Measurements from ENCODE around the gene CDH4.

CDH4 gene

GRCh38 chr20:61355585-61355984 lies 103.5 kb downstream of the CDH4 start:
- DNase-seq (ENCODE audit: low read depth in 2 of 2), result no peak
- TF ChIP-seq, protein P1, sequence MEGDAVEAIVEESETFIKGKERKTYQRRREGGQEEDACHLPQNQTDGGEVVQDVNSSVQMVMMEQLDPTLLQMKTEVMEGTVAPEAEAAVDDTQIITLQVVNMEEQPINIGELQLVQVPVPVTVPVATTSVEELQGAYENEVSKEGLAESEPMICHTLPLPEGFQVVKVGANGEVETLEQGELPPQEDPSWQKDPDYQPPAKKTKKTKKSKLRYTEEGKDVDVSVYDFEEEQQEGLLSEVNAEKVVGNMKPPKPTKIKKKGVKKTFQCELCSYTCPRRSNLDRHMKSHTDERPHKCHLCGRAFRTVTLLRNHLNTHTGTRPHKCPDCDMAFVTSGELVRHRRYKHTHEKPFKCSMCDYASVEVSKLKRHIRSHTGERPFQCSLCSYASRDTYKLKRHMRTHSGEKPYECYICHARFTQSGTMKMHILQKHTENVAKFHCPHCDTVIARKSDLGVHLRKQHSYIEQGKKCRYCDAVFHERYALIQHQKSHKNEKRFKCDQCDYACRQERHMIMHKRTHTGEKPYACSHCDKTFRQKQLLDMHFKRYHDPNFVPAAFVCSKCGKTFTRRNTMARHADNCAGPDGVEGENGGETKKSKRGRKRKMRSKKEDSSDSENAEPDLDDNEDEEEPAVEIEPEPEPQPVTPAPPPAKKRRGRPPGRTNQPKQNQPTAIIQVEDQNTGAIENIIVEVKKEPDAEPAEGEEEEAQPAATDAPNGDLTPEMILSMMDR (IDR thresholded peaks at IDR 0.05; ENCODE audit: low read depth, low read length), result no peak
- H3K4me3 ChIP-seq (replicated peaks in 1 of 2; ENCODE audit: low read depth in 2 of 2, low read length in 2 of 2), result no peak overlapping the region

GRCh38 chr20:61356196-61356595 lies 104.1 kb downstream of the CDH4 start:
- TF ChIP-seq, protein P1 (IDR thresholded peaks at IDR 0.05; ENCODE audit: low read depth, low read length), result no peak
- H3K4me3 ChIP-seq (replicated peaks in 1 of 2; ENCODE audit: low read depth in 2 of 2, low read length in 2 of 2), result no peak overlapping the region
- DNase-seq (ENCODE audit: low read depth in 2 of 2), result no peak

DNA sequence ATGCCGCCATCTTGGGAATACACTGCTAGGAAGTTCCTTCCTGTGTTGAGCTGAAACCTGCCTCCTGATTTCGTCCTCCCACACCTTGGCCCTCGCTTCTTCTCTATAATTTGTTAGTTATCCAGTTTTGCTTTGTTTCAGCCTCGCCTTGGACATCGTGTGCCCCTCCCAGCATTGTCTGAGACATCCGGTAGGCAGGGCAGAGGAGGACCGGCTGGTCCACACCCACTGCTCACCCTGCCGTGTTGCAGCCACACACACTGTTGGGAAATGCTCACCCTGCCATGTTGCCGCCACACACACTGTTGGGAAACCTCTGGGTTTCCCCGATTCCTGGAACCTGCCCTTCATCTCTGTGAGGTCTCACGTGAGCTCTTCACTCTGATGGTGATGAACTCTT lies 105.1 kb downstream of the CDH4 start:
- TF ChIP-seq, protein P1 (IDR thresholded peaks at IDR 0.05; ENCODE audit: low read depth, low read length), result no peak
- DNase-seq (ENCODE audit: low read depth in 2 of 2), result no peak
- H3K4me3 ChIP-seq (replicated peaks in 1 of 2; ENCODE audit: low read depth in 2 of 2, low read length in 2 of 2), result no peak overlapping the region

GRCh38 chr20:61359254-61359653 lies 107.2 kb downstream of the CDH4 start:
- TF ChIP-seq, protein P1 (IDR thresholded peaks at IDR 0.05; ENCODE audit: low read depth, low read length), result no peak
- H3K4me3 ChIP-seq (replicated peaks in 1 of 2; ENCODE audit: low read depth in 2 of 2, low read length in 2 of 2), result no peak overlapping the region
- DNase-seq (ENCODE audit: low read depth in 2 of 2), result no peak

DNA sequence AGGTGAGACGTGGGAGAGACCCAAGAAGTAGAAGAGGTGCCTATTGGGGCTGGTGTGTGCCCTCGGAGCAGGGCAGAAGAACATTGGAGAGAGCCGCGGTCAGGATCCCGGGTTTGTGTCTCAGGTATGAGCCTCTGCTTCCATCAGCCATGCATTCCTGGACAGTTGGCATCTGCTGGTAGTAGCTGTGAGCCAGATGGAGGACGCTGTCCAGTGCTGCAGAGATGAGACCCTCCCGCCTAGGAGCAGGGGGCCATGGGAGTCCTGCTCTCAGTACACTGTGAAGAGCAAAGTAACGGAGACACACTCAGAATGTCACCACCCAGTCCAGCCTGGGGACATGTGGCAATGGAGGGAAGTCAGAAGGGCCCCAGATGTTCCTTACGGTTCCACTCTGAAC lies 108.2 kb downstream of the CDH4 start:
- H3K4me3 ChIP-seq (replicated peaks in 1 of 2; ENCODE audit: low read depth in 2 of 2, low read length in 2 of 2), result no peak overlapping the region
- TF ChIP-seq, protein P1 (IDR thresholded peaks at IDR 0.05; ENCODE audit: low read depth, low read length), result no peak

DNA sequence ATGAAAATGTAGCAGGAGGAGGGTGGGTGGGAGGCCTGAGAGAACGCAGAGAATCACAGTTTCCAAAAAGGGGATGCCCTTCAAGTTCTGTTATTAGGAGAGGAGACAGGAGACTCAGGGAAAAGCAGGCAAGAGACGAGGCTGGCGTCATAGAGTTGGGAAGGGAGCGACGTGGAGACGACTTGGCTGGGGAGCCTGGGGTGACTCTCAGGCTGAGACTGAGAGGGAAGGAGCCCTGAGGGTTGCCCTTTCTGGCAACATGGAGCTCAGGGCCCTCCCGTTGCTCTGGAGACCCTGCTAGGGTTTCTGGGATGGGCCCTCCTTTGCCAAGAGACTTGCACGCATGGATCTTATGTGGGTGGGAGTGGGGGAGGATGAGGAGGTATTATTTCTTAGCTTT lies 108.9 kb downstream of the CDH4 start:
- H3K4me3 ChIP-seq (replicated peaks in 1 of 2; ENCODE audit: low read depth in 2 of 2, low read length in 2 of 2), result no peak overlapping the region
- TF ChIP-seq, protein P1 (IDR thresholded peaks at IDR 0.05; ENCODE audit: low read depth, low read length), result no peak
- DNase-seq (ENCODE audit: low read depth in 2 of 2), result no peak

More for the DNA sequence above, 108.2 kb downstream of the CDH4 start:
- no peak for DNase-seq (ENCODE audit: low read depth in 2 of 2)

- TF ChIP-seq, protein P1 (IDR thresholded peaks at IDR 0.05; ENCODE audit: low read depth, low read length), result no peak
These were observed 109.4 kb downstream of the CDH4 start for GRCh38 chr20:61361501-61361900.

More at GRCh38 chr20:61361501-61361900, 109.4 kb downstream of the CDH4 start:
- no peak for DNase-seq (ENCODE audit: low read depth in 2 of 2)
- no peak overlapping the region for H3K4me3 ChIP-seq (replicated peaks in 1 of 2; ENCODE audit: low read depth in 2 of 2, low read length in 2 of 2)
